Neutrophil (primary cell): ENCODE results near the gene UBL4B.

Experiments
- H3K27ac ChIP-seq: fragments of 200-600 bp; sonication (generic); 2 replicates; pipeline ENCODE4 v1.5.1; 2016; ENCODE audit warnings: mild to moderate bottlenecking, moderate library complexity
- H3K27me3 ChIP-seq: fragments of 200-600 bp; sonication (generic); 2 replicates; pipeline ENCODE4 v1.6.0; 2016; ENCODE audit warnings: mild to moderate bottlenecking
- H3K36me3 ChIP-seq: fragments of 200-600 bp; sonication (generic); 2 replicates; pipeline ENCODE4 v1.5.1; 2017
- H3K4me1 ChIP-seq, 2 experiments: fragments of 200-600 bp in 1 of 2; sonication (generic) in 1 of 2; 1 replicate in 1 of 2; 2 replicates in 1 of 2; pipeline versions ENCODE4 v1.5.1 to v1.6.1; 2013 to 2016; ENCODE audit warnings: low read depth in 1 of 2, low read length in 1 of 2, mild to moderate bottlenecking in 1 of 2, moderate library complexity in 1 of 2; ENCODE audit not compliant: control insufficient read depth in 1 of 2, insufficient read depth in 1 of 2
- H3K4me3 ChIP-seq, 2 experiments: fragments of 200-600 bp in 1 of 2; sonication (generic) in 1 of 2; 1 replicate in 1 of 2; 2 replicates in 1 of 2; pipeline ENCODE4 v1.5.1; 2013 to 2016; ENCODE audit warnings: low read depth in 1 of 2, low read length in 1 of 2, mild to moderate bottlenecking in 1 of 2, moderate library complexity in 1 of 2
- H3K9me3 ChIP-seq: fragments of 200-600 bp; sonication (generic); 2 replicates; pipeline ENCODE4 v1.5.1; 2016
- CTCF ChIP-seq: fragments of 200-600 bp; sonication (generic); IDR thresholded peaks from 2 replicates; pipeline ENCODE4 v1.5.1; 2016; ENCODE audit warnings: antibody characterized with exemption

UBL4B gene

GRCh38 chr1:110138956-110139355 is 26.7 kb downstream of the UBL4B start:
- Histone ChIP-seq H3K27me3 (peaks cover 97% of the 10 kb centered on the region), H3K4me3 (no peak overlapping the region), H3K27ac (no peak overlapping the region), H3K36me3 (no peaks in the 10 kb centered on the region), H3K9me3 (no peaks in the 10 kb centered on the region), H3K4me1 (no peaks in the 10 kb centered on the region)
- no peak for TF ChIP-seq CTCF

GRCh38 chr1:110144366-110144765 is 32.1 kb downstream of the UBL4B start:
- Histone ChIP-seq H3K9me3 (no peaks in the 10 kb centered on the region), H3K36me3 (no peaks in the 10 kb centered on the region), H3K4me1 (no peaks in the 10 kb centered on the region), H3K27me3 (peaks cover 97% of the 10 kb centered on the region), H3K4me3 (no peak overlapping the region), H3K27ac (no peak overlapping the region)
- TF ChIP-seq CTCF: no peak

- Histone ChIP-seq H3K4me1 (no peaks in the 10 kb centered on the region), H3K36me3 (no peaks in the 10 kb centered on the region), H3K4me3 (no peak overlapping the region), H3K27me3 (peaks cover 100% of the 10 kb centered on the region), H3K27ac (no peak overlapping the region), H3K9me3 (no peaks in the 10 kb centered on the region)
- no peak for TF ChIP-seq CTCF
These were observed 36.7 kb downstream of the UBL4B start for GRCh38 chr1:110148961-110149360.

- peaks cover 100% of the 10 kb centered on the region for H3K27me3 ChIP-seq
- H3K9me3 ChIP-seq: no peaks in the 10 kb centered on the region
- H3K27ac ChIP-seq: no peak within 1 kb of the TSS
- H3K4me1 ChIP-seq: no peaks in the 10 kb centered on the region
- no peaks in the 10 kb centered on the region for H3K36me3 ChIP-seq
- TF ChIP-seq CTCF: no peak
- no peak within 1 kb of the TSS for H3K4me3 ChIP-seq
These were observed 38.3 kb downstream of the UBL4B start, which contains the start of gene SLC6A17 for GRCh38 chr1:110150330-110151174. Gene SLC6A17 (plus strand): TSS chr1:110150494. CDS start chr1:110166930, 16,436 bp downstream.

- no peak for TF ChIP-seq CTCF
- H3K9me3 ChIP-seq: no peaks in the 10 kb centered on the region
- H3K27me3 ChIP-seq: peaks cover 100% of the 10 kb centered on the region
- H3K4me3 ChIP-seq: no peak overlapping the region
- H3K27ac ChIP-seq: no peak overlapping the region
- no peaks in the 10 kb centered on the region for H3K4me1 ChIP-seq
- H3K36me3 ChIP-seq: no peaks in the 10 kb centered on the region
These were observed 39.0 kb downstream of the UBL4B start for GRCh38 chr1:110151175-110151669.
